ENCODE measurements around the gene SSTR1.

Gene SSTR1

DNA sequence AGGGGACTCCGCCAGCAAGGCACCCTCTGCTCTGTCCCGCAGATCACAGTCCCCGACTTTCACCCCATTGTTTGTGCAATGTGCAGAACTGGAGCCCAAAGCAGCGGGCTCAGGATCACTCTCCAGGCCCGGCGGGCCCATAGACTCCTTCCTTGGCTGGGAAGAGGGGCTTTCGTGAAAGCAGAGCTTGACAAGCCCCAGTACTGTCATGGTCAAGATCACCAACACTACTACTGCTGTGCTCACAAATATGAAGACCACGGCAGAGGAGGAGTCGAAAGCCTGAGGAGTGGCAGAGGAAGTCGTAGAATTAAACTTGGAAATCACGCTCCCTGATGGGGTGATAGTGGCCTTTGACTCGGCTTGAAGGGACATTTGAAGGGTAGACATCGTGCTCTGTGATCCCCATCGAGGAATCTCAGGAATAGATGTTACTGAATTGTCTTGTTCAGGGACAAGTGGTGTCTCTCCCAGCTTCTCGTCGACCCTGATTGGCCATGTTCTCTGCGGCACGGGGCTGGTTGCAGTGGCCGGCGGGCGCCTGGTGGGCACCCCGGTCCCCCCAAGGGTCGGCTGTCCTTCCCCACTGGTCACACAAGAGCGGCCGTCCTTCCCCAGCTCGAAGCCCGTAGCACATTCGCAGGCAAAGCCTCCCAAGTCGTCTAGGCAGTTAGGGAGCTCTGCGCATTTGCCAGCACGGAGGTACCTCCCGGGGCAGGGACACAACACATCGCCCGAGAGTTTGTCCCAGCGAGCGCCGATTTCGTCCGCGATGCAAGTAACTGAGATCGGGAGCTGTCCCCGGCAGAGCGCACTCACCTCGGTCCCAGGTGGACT, 47.1 kb downstream of the SSTR1 start:
- Histone ChIP-seq H3K4me3 (peak overlapping the region; percentile 74), H3K27ac (peak overlapping the region; percentile 9 to 78)
- DNase-seq (ENCODE audit: low spot score) = no peak
- TF ChIP-seq, protein P1, sequence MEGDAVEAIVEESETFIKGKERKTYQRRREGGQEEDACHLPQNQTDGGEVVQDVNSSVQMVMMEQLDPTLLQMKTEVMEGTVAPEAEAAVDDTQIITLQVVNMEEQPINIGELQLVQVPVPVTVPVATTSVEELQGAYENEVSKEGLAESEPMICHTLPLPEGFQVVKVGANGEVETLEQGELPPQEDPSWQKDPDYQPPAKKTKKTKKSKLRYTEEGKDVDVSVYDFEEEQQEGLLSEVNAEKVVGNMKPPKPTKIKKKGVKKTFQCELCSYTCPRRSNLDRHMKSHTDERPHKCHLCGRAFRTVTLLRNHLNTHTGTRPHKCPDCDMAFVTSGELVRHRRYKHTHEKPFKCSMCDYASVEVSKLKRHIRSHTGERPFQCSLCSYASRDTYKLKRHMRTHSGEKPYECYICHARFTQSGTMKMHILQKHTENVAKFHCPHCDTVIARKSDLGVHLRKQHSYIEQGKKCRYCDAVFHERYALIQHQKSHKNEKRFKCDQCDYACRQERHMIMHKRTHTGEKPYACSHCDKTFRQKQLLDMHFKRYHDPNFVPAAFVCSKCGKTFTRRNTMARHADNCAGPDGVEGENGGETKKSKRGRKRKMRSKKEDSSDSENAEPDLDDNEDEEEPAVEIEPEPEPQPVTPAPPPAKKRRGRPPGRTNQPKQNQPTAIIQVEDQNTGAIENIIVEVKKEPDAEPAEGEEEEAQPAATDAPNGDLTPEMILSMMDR (IDR thresholded peaks at IDR 0.05) = no peak

- TF ChIP-seq, protein P1 (IDR thresholded peaks at IDR 0.05) = no peak
- DNase-seq (ENCODE audit: low spot score) = no peak
- H3K27ac ChIP-seq = peak overlapping the region; percentile 9 to 78
- peak overlapping the region; percentile 74 for H3K4me3 ChIP-seq
Observed at GRCh38 chr14:38255408-38255672, 47.6 kb downstream of the SSTR1 start.

- TF ChIP-seq, protein P1 (IDR thresholded peaks at IDR 0.05) = no peak
- DNase-seq (ENCODE audit: low spot score) = peak; percentile 73
- peak within 1 kb of the TSS; percentile 74 for H3K4me3 ChIP-seq
- peak within 1 kb of the TSS; percentile 9 to 78 for H3K27ac ChIP-seq
Observed at GRCh38 chr14:38255673-38256532, 48.2 kb downstream of the SSTR1 start, which contains the start of gene CLEC14A. TSS of gene CLEC14A (minus strand) at chr14:38256093. CDS start at chr14:38256022, 71 bp downstream.

DNA sequence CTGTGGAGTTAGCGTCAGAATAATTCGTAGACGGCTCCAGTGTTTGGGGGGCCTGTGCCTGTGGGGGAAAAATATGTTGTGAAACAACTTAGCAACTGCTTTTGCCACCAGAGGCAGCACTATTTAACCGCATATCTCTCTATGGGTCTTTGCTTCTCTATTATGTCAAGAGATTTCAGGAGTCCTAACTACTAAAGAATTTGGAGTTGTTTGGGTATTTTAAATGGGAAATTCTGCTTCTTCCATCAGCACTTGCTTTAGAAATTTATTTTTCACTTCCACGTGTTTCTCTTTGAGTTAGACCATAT, 48.8 kb downstream of the SSTR1 start:
- H3K27ac ChIP-seq = peak overlapping the region in 1 of 2 donors; percentile 15
- peak overlapping the region; percentile 74 for H3K4me3 ChIP-seq
- no peak for DNase-seq (ENCODE audit: low spot score)
- TF ChIP-seq, protein P1 (IDR thresholded peaks at IDR 0.05) = no peak

DNA sequence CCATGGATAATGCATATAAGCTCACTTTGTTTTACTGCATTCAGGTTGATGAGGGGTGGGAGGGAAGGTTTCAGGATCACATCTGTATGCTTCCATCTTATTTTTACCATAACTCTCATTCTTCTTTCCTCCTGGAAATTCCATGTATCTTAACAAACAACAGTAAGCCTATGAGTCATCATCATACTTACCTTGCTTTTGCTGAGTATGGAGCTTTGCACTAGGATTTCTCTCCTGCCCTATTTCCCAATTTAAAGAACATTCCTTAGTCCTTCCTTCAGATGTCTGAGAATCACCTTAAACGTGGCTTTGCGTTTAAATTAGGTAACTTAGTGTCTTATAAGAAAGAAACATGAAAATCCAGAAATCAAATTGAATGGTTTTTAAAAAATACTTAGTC, 49.8 kb downstream of the SSTR1 start:
- H3K27ac ChIP-seq = peak overlapping the region in 1 of 2 donors; percentile 15
- no peak for DNase-seq (ENCODE audit: low spot score)
- TF ChIP-seq, protein P1 (IDR thresholded peaks at IDR 0.05) = no peak
- no peak overlapping the region for H3K4me3 ChIP-seq

DNA sequence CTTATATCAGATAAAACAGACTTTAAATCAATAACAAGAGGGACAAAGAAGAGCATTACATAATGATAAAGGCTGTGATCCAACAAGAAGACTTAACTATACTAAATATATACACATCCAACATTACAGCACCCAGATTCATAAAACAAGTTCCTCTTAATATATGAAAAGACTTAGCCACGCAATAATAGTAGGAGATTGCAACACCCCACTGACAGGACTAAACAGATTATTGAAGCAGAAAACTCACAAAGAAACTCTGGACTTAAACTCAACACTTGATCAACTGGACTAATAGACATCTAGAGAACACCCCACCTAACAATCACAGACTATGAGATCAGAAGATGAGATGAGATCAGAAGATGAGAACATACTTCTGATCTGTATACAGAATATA, 53.9 kb downstream of the SSTR1 start:
- H3K27ac ChIP-seq = no peak overlapping the region
- DNase-seq (ENCODE audit: low spot score) = no peak
- TF ChIP-seq, protein P1 (IDR thresholded peaks at IDR 0.05) = no peak
- no peak overlapping the region for H3K4me3 ChIP-seq

Data from coronary artery (tissue), 2 donors.